HG02852 (cell line): ENCODE results near the gene PLVAP.
A peak's percentile ranks its signal among the peaks of the same experiment; 100 is the strongest.

Experiments used
- ATAC-seq: cut with Tn5 transposase; IDR thresholded peaks from one replicate; pipeline ENCODE4 v1.9.1; 2021; ENCODE audit warnings: mild to moderate bottlenecking, moderate library complexity; ENCODE audit not compliant: unreplicated experiment

Gene PLVAP

DNA sequence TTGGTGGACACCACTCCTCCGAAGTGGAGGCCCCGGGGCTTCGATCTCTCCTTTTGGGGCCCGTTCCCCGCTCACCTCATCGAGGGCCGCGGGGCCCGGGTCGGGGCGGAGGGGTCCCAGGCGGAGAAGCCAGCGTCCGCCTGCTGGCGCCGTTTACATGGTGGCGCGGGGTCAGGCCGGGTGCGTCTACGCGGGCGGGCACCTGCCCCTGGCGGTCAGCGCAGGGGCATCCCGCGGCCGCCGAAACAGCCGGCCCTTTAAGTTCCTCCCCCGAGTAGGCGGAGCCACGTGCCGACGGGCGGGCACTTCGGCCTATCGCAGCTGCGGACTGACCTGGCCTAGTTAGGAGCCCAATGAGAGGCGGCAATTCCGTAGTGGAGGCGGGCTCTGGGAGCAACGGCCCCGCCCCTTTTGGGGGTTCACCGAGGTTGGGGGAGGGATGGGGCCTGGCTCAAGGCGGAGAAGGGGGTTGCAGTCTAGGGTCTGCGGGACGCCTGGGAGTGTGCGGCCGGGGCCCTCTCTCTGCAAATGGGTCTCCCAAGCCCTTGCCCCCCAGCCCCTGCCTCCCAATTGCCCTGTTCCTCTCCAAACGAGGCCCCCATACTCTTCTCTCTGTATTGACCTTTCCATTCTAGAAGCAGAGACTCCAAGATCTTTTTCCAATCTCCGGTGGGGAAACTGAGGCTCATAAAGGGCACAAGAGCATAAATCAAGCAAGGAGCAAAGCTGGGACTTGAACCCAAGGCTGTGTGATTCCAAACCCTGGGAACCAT lies 73.8 kb downstream of the PLVAP start, which contains the start of gene ABHD8:
Gene ABHD8 (minus strand): TSS at position 259 of the 773 bp plus-strand sequence. CDS start 1,809 bp downstream, outside the sequence.
- peak; percentile 64 for ATAC-seq

DNA sequence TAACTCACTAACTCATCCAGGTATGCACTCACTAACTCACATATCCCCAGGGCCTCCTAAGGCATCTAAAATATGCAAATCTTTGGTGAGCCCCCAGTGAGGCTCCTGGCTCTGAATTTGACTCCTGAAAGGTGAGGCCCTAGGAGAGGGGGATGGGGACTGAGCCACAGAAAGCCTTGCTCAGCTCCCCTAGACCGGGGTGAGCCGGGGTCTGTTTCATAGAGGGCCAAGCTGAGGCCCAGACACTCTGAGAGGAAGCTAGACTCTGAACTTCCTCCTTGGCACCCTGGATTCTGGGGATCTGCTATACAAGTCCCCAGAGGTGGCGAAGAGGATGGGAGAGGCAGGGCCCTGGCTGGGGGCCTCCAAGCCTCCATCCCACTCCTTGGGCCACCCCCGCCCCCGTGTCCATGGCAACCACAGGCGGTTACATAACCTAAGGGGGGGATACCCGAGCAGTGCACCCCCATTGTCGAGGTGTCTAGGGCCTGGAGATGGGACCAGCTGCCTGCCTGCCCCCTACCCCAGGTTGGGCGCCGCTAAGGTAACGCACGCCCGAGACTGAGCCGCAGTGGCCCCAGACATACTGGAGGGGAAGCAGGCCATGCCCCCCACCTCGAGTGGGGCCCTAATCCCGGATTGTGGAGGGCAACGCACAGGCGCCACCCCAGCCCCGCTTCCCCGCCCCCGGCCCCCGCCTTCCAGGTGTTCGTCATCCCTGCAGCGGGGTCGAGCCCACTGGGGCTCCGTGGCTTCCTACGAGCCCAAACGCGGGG lies 74.6 kb downstream of the PLVAP start:
- no peak for ATAC-seq
